Stimulated activated CD8-positive, alpha-beta memory T cell treated with anti-CD3 and anti-CD28 coated beads, Interleukin-4, amount 100 ng/mL, for 4 hours (primary cell): Measurements from ENCODE around the gene UVSSA.
"Not testable (repeated sequence)": the region's sequence is repeated elsewhere in the genome, so short reads cannot be mapped to it uniquely, and the experiment has no call there.

Experiments
- DNase-seq, 2 donors: peaks; one replicate each; pipeline ENCODE4 v3.0.0-alpha.2; 2020; ENCODE audit warnings: low read depth in 2 of 2, low spot score in 1 of 2

The UVSSA gene

GRCh38 chr4:1362521-1362920 is 15.5 kb downstream of the UVSSA start:
- DNase-seq = no peak

DNA sequence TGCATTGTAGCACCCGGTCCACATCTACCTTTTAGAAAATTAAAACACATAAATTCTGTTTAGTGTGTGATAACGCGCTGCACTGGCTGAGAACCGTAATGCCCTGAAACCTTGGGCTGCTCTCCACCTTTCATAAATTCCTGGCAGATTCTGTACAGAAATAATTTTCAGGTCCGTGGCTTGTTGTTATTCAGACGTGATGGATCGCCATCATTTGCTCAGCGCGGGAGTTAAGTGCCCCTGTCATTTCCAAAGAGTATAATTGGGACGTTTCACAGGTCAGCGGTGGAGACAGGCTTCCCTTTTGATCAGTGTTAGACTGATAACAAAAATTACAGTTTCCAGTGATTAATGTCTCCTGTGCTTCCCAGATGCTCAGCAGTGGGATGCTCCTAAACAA is 16.5 kb downstream of the UVSSA start:
- no peak for DNase-seq

GRCh38 chr4:1364217-1364616 is 17.2 kb downstream of the UVSSA start:
- DNase-seq = no peak

DNA sequence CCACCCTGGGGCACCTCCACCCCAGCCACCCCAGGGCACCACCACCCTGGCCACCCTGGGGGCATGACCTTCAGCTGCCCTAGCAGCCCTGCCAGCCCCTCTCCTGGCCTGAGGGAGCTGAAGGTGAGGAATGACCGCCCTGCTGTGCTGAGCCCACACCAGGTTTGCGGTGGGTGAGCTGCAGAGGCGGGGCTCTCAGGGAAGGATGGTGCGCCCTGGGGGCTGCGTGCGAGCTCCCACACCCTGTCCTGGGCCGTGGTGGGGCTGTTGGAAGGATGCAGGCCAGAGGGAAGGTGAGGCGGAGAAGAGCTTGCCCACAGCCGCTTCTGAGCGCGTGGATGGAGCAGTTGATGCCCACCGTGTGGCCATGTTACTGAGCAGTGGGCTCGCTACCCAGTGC is 17.7 kb downstream of the UVSSA start:
- no peak for DNase-seq

DNA sequence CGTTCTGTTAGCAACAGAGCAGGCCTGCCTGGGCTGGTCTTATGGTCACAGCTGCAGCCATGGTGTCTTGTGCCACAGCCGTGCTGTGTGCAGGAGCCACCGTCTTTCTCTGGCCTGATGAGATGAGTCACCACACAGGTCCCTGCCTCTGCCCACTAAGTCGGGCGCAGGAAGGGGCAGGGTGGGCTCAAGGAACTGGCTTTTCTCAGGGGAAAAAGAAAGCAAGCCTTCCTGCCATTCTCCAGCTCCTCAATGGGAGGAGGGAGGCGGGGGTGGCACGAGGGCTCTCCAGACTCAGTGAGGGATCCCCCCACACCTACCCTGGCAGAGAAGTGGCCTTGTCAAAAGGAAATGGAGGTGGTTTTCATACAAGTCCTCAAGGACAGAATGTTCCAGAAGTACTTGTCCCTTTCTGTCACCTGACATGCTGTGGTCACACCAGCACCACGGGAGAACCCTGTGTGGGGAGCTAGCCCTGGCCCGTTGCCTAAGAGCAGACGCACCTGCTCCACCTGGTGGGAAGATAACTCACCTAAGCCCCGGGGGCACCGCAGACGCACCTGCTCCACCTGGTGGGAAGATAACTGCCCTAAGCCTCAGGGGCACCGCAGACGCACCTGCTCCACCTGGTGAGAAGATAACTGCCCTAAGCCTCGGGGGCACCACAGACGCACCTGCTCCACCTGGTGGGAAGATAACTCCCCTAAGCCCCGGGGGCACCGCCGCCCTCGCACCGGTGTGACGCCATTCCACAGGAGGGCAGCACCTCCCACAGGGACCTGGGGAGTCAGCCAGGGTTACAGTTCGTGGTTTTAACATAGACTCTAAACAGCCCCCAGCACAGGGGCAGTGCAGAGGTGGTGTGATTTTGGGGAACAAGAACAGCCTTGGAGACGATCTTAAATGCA is 18.5 kb downstream of the UVSSA start:
- DNase-seq = no peak

DNA sequence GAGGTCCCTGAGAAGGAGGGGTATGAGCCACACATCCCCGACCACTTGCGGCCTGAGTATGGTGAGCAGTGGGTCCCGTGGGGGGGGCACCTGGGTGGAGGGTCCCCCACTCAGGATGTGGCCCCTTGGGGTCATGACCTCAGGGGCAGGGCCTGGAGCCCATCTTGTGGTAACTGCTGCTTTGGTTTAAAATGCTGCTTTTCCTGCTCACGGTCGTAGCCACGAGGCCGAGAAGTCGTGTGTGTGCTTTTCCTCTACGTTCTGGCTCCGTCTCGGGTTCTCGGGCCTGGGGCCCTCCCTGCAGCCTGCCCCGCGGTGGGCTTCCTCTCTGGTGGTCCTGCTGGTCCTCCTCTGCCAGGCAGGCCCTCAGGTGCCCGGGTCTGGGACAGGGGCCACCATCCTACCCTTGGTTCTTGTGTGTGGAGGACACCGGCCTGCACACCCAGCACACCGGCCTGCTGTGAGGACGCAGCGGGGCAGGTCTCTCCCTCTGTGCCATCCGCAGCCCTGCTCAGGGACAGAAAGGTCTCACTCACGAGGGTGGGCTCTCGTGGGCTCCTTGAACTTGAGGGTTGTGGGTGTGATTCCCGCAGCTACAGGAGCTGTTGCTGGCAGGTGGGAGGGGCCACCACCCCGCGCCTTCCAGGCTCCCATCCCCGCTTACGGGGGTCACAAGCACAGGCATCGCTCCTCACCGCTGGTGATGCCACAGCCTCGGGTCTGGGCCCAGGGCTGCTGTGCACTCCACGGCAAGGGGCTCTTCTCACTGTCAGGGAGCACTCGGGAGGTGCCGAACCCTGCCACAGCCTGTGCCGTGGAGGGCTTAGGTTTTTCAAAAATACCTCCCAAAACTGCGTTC is 19.6 kb downstream of the UVSSA start:
- DNase-seq = no peak

DNA sequence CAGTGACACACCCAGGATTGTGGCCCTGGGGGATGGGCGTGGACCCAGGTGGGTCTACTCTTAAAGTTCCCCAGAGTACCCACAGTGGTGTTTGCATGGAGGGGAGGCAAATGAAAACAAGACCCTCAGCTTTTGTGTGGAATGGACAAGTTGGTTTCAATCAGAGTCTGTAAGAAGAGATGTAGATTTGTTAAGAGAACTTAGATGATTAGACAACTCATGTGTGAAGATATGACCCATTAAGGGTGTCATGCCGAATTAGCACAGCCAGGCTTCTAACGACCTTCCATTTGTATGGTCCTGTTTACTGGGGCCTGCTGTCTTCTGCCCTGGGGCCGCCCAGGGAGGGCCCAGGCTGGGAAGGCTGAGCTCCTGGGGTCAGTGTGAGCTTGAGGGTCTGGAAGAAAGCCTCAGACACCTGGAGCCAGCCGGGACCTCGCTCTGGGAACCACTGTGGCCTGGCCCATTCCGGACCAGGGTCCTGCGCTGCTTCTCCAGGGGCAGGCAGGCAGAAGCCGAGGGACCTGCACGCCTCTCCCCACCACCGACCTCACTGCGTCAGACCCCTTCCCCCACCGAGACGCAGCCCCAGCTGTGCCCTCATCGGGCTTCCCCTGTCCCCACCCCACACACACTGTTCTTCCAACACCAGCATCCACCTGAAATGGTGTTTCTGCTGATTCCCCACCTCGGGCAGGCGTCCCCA is 20.4 kb downstream of the UVSSA start:
- DNase-seq = no peak

DNA sequence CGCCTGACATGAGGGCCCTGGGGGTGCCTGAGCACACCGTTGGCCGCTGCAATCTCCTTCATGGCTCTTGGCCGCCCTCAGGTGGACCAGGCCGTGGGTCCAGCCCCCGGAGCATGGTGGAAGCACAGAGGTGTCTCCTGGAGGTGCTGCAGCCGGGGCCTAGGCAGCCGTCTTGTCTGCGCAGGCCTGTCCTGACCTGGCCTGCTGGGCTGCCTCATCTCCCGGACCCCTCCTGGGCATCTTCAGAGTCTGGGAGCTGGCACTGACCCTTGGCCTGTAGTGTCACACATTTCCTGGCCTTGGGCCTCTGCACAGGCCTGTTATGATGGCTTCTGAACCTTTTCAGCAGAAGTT is 20.9 kb downstream of the UVSSA start:
- DNase-seq = no peak

- DNase-seq = no peak
Measured at GRCh38 chr4:1368421-1369090, 21.5 kb downstream of the UVSSA start.

- DNase-seq = no peak
Measured at GRCh38 chr4:1369091-1369450, 22.1 kb downstream of the UVSSA start.

DNA sequence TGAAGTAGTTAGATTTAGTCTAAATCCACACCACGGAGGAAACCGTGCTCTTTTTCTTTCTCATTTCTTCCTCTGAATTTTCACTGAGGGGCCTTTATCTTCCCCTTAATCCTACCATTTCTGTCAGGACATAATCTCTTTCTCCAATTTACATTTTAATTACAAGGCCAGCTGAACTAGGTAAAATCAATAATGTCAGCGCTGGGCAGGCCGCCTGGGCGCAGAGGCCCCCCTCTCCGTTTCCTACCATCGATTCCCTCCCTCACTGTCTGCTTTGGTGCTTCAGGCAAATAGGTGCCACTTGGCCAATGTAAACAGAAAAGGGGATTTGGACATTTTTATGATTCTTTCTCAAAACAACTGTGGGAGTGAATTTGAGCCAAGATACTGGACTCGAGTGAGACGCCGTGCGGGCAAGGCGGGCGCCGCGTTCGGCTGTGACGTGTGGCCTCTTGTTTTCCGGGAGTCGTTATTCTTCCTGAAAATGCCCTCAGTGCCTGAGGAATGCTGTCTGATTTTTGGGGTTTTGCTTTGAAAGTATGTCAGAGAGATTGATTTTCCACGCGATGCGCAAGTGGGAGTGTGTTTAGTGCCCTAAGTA is 22.6 kb downstream of the UVSSA start:
- no peak for DNase-seq

- DNase-seq = no peak
Measured at GRCh38 chr4:1370321-1371124, 23.5 kb downstream of the UVSSA start.

DNA sequence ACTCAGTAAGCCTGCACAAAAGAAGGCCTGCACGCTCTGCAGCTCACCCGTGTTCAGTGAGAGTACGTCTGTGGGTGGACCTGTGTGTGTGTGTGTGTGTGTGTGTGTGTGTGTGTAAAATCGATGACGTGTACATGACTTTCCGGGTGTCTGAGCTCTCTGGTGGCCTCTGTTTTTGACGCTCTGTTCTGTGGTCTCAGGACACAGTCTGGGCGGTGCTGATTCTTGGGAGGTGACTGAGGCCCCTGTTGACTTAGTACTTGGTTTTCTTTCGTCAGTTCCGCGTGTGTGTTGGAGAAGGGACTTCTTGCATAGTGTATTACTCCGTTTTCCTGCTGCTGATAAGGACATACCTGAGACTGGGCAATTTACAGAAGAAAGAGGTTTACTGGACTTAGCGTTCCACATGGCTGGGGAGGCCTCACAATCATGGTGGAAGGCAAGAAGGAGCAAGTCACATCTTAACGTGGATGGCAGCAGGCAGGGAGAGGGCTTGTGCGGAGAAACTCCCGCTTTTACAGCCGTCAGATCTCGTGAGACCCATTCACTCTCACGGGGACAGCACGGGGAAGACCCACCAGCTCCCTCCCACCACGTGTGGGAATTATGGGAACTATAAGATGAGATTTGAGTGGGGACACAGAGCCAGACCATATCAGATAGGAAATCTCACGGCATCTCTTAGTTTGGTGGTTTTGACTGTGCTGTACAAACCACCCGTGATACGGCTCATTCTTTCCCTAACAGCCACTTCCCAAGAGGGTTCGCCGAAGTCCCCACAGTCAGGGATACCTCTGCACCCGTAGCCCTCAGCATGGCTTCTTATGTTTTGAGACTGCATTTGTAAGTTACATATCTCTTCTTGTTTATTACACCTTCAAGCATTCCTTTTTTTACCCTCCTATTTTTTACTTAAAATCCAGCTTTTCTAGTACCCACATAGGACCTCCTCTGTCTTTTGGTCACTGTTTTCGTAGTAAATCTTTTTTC is 24.5 kb downstream of the UVSSA start:
- no peak for DNase-seq

- DNase-seq = not testable (repeated sequence)
Measured at GRCh38 chr4:1372576-1372975, 25.6 kb downstream of the UVSSA start.

GRCh38 chr4:1373892-1374705 is 27.1 kb downstream of the UVSSA start:
- DNase-seq = no peak

- DNase-seq = no peak
Measured at GRCh38 chr4:1374706-1375045, 27.7 kb downstream of the UVSSA start.

GRCh38 chr4:1375051-1375721 is 28.2 kb downstream of the UVSSA start:
- DNase-seq = no peak
